ENCODE measurements around the gene RNF224.

The RNF224 gene

GRCh38 chr9:137204731-137205125, 22.6 kb upstream of the RNF224 start:
- TF ChIP-seq, protein P1, sequence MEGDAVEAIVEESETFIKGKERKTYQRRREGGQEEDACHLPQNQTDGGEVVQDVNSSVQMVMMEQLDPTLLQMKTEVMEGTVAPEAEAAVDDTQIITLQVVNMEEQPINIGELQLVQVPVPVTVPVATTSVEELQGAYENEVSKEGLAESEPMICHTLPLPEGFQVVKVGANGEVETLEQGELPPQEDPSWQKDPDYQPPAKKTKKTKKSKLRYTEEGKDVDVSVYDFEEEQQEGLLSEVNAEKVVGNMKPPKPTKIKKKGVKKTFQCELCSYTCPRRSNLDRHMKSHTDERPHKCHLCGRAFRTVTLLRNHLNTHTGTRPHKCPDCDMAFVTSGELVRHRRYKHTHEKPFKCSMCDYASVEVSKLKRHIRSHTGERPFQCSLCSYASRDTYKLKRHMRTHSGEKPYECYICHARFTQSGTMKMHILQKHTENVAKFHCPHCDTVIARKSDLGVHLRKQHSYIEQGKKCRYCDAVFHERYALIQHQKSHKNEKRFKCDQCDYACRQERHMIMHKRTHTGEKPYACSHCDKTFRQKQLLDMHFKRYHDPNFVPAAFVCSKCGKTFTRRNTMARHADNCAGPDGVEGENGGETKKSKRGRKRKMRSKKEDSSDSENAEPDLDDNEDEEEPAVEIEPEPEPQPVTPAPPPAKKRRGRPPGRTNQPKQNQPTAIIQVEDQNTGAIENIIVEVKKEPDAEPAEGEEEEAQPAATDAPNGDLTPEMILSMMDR (IDR thresholded peaks at IDR 0.05; ENCODE audit: low read depth, low read length, missing control alignments): no peak

GRCh38 chr9:137205126-137206069, 21.9 kb upstream of the RNF224 start, which contains the start of the genes NDOR1 and TMEM203:
Gene NDOR1, plus strand, starts transcription at chr9:137205700. Its CDS starts 78 bp downstream, at chr9:137205778.
Gene TMEM203, minus strand, starts transcription at chr9:137205648. Its CDS starts 234 bp downstream, at chr9:137205414.
- peak within 1 kb of the TSS; percentile 67 for H3K4me3 ChIP-seq (replicated peaks; ENCODE audit: low read depth, low read length)
- peak; percentile 32 for DNase-seq (ENCODE audit: extremely low read depth, low read depth)

More at GRCh38 chr9:137204731-137205125, 22.6 kb upstream of the RNF224 start:
- DNase-seq (ENCODE audit: extremely low read depth, low read depth): no peak
- H3K4me3 ChIP-seq (replicated peaks; ENCODE audit: low read depth, low read length): peak overlapping the region; percentile 67

GRCh38 chr9:137206602-137207001, 20.7 kb upstream of the RNF224 start:
- TF ChIP-seq, protein P1 (IDR thresholded peaks at IDR 0.05; ENCODE audit: low read depth, low read length, missing control alignments): no peak
- peak overlapping the region; percentile 67 for H3K4me3 ChIP-seq (replicated peaks; ENCODE audit: low read depth, low read length)

More at GRCh38 chr9:137205126-137206069, 21.9 kb upstream of the RNF224 start, which contains the start of the genes NDOR1 and TMEM203:
- TF ChIP-seq, protein P1 (IDR thresholded peaks at IDR 0.05; ENCODE audit: low read depth, low read length, missing control alignments): no peak

GRCh38 chr9:137211532-137211931, 15.8 kb upstream of the RNF224 start:
- H3K4me3 ChIP-seq (replicated peaks; ENCODE audit: low read depth, low read length): no peak overlapping the region
- TF ChIP-seq, protein P1 (IDR thresholded peaks at IDR 0.05; ENCODE audit: low read depth, low read length, missing control alignments): no peak
- no peak for DNase-seq (ENCODE audit: extremely low read depth, low read depth)

More at GRCh38 chr9:137206602-137207001, 20.7 kb upstream of the RNF224 start:
- no peak for DNase-seq (ENCODE audit: extremely low read depth, low read depth)

GRCh38 chr9:137212520-137212919, 14.8 kb upstream of the RNF224 start:
- TF ChIP-seq, protein P1 (IDR thresholded peaks at IDR 0.05; ENCODE audit: low read depth, low read length, missing control alignments): no peak
- no peak overlapping the region for H3K4me3 ChIP-seq (replicated peaks; ENCODE audit: low read depth, low read length)
- no peak for DNase-seq (ENCODE audit: extremely low read depth, low read depth)

- DNase-seq (ENCODE audit: extremely low read depth, low read depth): no peak
- H3K4me3 ChIP-seq (replicated peaks; ENCODE audit: low read depth, low read length): no peak overlapping the region
- TF ChIP-seq, protein P1 (IDR thresholded peaks at IDR 0.05; ENCODE audit: low read depth, low read length, missing control alignments): peak; percentile 11
These were observed 13.9 kb upstream of the RNF224 start for GRCh38 chr9:137213160-137214060.

Data from HFF-Myc (cell line).